K562 (cell line): ENCODE results near the gene RBFA. TPM values are rescaled to one million over a fixed set of nuclear protein-coding genes. Genes with fewer than 3 reads are reported as not detected.

ENCODE experiments used
- C11orf30 ChIP-seq: fragments of 450-650 bp; IDR thresholded peaks from 2 replicates; pipeline ENCODE4 v1.6.1; 2016; ENCODE audit warnings: low read depth, mild to moderate bottlenecking
- CEBPB ChIP-seq: fragments of 450-650 bp; IDR thresholded peaks from 2 replicates; pipeline ENCODE4 v1.6.1; 2016; ENCODE audit warnings: missing genetic modification characterization, missing compliant biosample characterization
- CHD1 ChIP-seq: fragments of 200-600 bp; sonication (generic); IDR thresholded peaks from one replicate; pipeline ENCODE4 v1.6.1; 2012; ENCODE audit warnings: mild to moderate bottlenecking, moderate library complexity, low read length, inconsistent platforms
- HDAC1 ChIP-seq, 2 experiments: fragments of 450-650 bp; IDR thresholded peaks; 2 replicates each; pipeline ENCODE4 v1.6.1; 2016 to 2017; ENCODE audit warnings: inconsistent platforms in 1 of 2, mild to moderate bottlenecking in 1 of 2, moderate library complexity in 1 of 2
- KLF10 ChIP-seq: fragments of 250-450 bp; sonication (Bioruptor Pico); IDR thresholded peaks from 2 replicates; pipeline ENCODE4 v1.6.1; 2021; ENCODE audit warnings: matching md5 sums
- L3MBTL2 ChIP-seq: fragments of 450-650 bp; IDR thresholded peaks from 2 replicates; pipeline ENCODE4 v1.6.1; 2016; ENCODE audit warnings: mild to moderate bottlenecking, moderate library complexity
- NFYB ChIP-seq: IDR thresholded peaks from 2 replicates; pipeline ENCODE4 v1.6.1; 2011; ENCODE audit warnings: mild to moderate bottlenecking, moderate library complexity; ENCODE audit not compliant: insufficient read length; ENCODE audit errors: extremely low read depth
- STAG1 ChIP-seq: sonication (generic); formaldehyde crosslinking; IDR thresholded peaks from 2 replicates; pipeline ENCODE4 v1.5.0; 2020; ENCODE audit warnings: missing genetic modification reagents, borderline replicate concordance
- TSC22D4 ChIP-seq: fragments of 450-650 bp; IDR thresholded peaks from 2 replicates; pipeline ENCODE4 v1.6.1; 2016; ENCODE audit warnings: missing genetic modification characterization, missing biosample characterization, control low read depth
- polyA plus RNA-seq, 8 experiments: library from polyadenylated mRNA; depleted of rRNA in 4 of 8; stranded (reverse) in 5 of 8; unstranded in 3 of 8; fragments of >200 nt; fragmentation: Nextera tagmentation in 2 of 8; fragmentation: Illumina TruSeq in 1 of 8; extraction: Ambion mirVana in 2 of 8; extraction: Trizol in 1 of 8; gene quantifications; 2 replicates each; pipeline versions ENCODE4 v1.2.1 to v1.2.3, GENCODE V29; 2011 to 2014; ENCODE audit warnings: inconsistent platforms in 1 of 8, missing spikeins in 1 of 8
- total RNA-seq, 7 experiments: library from RNA; depleted of rRNA in 6 of 7; stranded (reverse); fragments of >200 nt in 6 of 7; fragmentation: Illumina TruSeq in 2 of 7; extraction: Trizol in 2 of 7; gene quantifications; 2 replicates each; pipeline versions ENCODE4 v1.2.1 to v1.2.3, GENCODE V29; 2011 to 2021; ENCODE audit warnings: low replicate concordance in 1 of 7
- TF ChIP-seq, protein P1 (sequence below): fragments of 450-650 bp; formaldehyde crosslinking; IDR thresholded peaks from 2 replicates; pipeline ENCODE4 v1.4.0; 2020; ENCODE audit warnings: mild to moderate bottlenecking, moderate library complexity
- TF ChIP-seq, protein P2 (sequence below): sonication (generic); formaldehyde crosslinking; IDR thresholded peaks from 2 replicates; pipeline ENCODE4 v1.8.0; 2022; ENCODE audit warnings: mild to moderate bottlenecking, missing genetic modification reagents
- TF ChIP-seq, protein P3 (sequence below): fragments of 250-450 bp; sonication (Bioruptor Pico); IDR thresholded peaks from 2 replicates; pipeline ENCODE4 v1.4.0; 2020; ENCODE audit warnings: borderline replicate concordance
- TF ChIP-seq, protein P4 (sequence below): sonication (generic); formaldehyde crosslinking; IDR thresholded peaks from 2 replicates; pipeline ENCODE4 v1.8.1; 2023; ENCODE audit warnings: mild to moderate bottlenecking, missing genetic modification reagents
- TF ChIP-seq, protein P5 (sequence below): fragments of 450-650 bp; IDR thresholded peaks from 2 replicates; pipeline ENCODE4 v1.6.1; 2017; ENCODE audit warnings: antibody characterized with exemption, mild to moderate bottlenecking
- TF ChIP-seq, protein P6 (sequence below): fragments of 450-650 bp; formaldehyde crosslinking; IDR thresholded peaks from 2 replicates; pipeline ENCODE4 v1.4.0; 2022; ENCODE audit warnings: missing genetic modification characterization

RBFA gene
- total and polyA plus RNA-seq, 9 of the 15 experiments (the other 6 are each of a cell fraction or from before 2014, with no cell fraction given), result 3.4 to 41.9 (median 25.8) TPM

DNA sequence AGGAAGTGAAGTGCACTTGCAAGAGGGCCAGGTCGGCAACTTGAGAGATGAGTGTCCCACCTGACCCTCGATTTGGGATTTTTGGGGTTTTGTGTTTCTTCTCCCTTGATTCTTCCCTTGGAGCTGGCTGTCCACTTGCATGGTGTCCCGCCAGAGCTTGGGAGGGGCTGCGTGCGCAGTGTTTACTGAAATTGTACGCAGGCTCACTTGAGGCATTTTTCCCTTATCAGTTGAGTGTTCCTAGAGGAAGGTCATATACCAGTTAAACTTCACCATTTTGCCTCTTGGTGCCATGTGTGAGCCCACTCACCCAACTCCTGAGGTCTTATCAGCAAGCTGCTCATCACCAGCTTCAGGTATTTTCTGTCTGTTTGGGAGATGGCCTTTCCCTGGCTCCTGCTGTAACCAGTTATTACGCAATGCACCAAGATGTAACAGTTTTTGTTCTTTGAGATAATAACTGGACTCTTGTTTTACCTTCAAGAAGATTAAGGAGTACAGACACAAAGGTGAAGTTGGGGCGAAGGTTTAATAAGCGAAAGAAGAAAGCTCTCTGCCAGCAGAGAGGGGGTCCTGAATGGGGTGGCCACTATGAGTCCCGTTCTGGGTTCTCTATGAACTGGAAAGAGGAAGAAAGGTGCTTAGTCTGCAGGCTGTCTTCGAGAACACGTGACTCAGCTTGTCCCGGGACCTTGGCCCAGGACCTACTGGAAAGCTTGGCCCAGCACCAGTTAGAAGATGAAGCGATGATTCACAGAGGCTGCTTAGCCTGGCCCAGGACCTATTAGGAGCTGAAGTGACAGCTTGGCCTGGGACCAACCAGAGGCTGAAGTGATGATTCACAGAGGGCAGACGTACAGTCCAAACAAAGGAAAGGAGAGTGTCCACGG, 24.3 kb upstream of the RBFA start (continued):
- no peak for TF ChIP-seq CHD1
- TF ChIP-seq, protein P1, sequence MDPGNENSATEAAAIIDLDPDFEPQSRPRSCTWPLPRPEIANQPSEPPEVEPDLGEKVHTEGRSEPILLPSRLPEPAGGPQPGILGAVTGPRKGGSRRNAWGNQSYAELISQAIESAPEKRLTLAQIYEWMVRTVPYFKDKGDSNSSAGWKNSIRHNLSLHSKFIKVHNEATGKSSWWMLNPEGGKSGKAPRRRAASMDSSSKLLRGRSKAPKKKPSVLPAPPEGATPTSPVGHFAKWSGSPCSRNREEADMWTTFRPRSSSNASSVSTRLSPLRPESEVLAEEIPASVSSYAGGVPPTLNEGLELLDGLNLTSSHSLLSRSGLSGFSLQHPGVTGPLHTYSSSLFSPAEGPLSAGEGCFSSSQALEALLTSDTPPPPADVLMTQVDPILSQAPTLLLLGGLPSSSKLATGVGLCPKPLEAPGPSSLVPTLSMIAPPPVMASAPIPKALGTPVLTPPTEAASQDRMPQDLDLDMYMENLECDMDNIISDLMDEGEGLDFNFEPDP, result no peak
- TF ChIP-seq TSC22D4 (tag), result no peak
- TF ChIP-seq NFYB, result no peak
- TF ChIP-seq HDAC1 (IDR thresholded peaks at IDR 0.05), result no peak
- TF ChIP-seq, protein P2, sequence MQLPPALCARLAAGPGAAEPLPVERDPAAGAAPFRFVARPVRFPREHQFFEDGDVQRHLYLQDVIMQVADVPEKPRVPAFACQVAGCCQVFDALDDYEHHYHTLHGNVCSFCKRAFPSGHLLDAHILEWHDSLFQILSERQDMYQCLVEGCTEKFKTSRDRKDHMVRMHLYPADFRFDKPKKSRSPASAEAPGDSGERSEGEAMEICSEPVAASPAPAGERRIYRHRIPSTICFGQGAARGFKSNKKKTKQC (CRISPR knock-in tag), result no peak
- TF ChIP-seq, protein P3, sequence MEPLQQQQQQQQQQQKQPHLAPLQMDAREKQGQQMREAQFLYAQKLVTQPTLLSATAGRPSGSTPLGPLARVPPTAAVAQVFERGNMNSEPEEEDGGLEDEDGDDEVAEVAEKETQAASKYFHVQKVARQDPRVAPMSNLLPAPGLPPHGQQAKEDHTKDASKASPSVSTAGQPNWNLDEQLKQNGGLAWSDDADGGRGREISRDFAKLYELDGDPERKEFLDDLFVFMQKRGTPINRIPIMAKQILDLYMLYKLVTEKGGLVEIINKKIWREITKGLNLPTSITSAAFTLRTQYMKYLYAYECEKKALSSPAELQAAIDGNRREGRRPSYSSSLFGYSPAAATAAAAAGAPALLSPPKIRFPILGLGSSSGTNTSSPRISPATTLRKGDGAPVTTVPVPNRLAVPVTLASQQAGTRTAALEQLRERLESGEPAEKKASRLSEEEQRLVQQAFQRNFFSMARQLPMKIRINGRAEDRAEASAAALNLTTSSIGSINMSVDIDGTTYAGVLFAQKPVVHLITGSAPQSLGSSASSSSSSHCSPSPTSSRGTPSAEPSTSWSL (CRISPR knock-in tag), result no peak
- no peak for TF ChIP-seq STAG1 (CRISPR knock-in tag)
- TF ChIP-seq, protein P4, sequence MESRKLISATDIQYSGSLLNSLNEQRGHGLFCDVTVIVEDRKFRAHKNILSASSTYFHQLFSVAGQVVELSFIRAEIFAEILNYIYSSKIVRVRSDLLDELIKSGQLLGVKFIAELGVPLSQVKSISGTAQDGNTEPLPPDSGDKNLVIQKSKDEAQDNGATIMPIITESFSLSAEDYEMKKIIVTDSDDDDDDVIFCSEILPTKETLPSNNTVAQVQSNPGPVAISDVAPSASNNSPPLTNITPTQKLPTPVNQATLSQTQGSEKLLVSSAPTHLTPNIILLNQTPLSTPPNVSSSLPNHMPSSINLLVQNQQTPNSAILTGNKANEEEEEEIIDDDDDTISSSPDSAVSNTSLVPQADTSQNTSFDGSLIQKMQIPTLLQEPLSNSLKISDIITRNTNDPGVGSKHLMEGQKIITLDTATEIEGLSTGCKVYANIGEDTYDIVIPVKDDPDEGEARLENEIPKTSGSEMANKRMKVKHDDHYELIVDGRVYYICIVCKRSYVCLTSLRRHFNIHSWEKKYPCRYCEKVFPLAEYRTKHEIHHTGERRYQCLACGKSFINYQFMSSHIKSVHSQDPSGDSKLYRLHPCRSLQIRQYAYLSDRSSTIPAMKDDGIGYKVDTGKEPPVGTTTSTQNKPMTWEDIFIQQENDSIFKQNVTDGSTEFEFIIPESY (CRISPR knock-in tag), result no peak
- TF ChIP-seq L3MBTL2, result peak; percentile 84
- peak; percentile 98 for TF ChIP-seq CEBPB (tag)
- TF ChIP-seq, protein P5, sequence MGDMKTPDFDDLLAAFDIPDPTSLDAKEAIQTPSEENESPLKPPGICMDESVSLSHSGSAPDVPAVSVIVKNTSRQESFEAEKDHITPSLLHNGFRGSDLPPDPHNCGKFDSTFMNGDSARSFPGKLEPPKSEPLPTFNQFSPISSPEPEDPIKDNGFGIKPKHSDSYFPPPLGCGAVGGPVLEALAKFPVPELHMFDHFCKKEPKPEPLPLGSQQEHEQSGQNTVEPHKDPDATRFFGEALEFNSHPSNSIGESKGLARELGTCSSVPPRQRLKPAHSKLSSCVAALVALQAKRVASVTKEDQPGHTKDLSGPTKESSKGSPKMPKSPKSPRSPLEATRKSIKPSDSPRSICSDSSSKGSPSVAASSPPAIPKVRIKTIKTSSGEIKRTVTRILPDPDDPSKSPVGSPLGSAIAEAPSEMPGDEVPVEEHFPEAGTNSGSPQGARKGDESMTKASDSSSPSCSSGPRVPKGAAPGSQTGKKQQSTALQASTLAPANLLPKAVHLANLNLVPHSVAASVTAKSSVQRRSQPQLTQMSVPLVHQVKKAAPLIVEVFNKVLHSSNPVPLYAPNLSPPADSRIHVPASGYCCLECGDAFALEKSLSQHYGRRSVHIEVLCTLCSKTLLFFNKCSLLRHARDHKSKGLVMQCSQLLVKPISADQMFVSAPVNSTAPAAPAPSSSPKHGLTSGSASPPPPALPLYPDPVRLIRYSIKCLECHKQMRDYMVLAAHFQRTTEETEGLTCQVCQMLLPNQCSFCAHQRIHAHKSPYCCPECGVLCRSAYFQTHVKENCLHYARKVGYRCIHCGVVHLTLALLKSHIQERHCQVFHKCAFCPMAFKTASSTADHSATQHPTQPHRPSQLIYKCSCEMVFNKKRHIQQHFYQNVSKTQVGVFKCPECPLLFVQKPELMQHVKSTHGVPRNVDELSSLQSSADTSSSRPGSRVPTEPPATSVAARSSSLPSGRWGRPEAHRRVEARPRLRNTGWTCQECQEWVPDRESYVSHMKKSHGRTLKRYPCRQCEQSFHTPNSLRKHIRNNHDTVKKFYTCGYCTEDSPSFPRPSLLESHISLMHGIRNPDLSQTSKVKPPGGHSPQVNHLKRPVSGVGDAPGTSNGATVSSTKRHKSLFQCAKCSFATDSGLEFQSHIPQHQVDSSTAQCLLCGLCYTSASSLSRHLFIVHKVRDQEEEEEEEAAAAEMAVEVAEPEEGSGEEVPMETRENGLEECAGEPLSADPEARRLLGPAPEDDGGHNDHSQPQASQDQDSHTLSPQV, result 0 out of 2 replicates have a peak, but pooled peaks have one; percentile 38
- no peak for TF ChIP-seq KLF10 (CRISPR knock-in tag)
- TF ChIP-seq C11orf30, result 0 out of 2 replicates have a peak, but pooled peaks have one; percentile 35
- TF ChIP-seq, protein P6, sequence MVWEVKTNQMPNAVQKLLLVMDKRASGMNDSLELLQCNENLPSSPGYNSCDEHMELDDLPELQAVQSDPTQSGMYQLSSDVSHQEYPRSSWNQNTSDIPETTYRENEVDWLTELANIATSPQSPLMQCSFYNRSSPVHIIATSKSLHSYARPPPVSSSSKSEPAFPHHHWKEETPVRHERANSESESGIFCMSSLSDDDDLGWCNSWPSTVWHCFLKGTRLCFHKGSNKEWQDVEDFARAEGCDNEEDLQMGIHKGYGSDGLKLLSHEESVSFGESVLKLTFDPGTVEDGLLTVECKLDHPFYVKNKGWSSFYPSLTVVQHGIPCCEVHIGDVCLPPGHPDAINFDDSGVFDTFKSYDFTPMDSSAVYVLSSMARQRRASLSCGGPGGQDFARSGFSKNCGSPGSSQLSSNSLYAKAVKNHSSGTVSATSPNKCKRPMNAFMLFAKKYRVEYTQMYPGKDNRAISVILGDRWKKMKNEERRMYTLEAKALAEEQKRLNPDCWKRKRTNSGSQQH (CRISPR knock-in tag), result no peak
